UCSD-AML1 (cell line): ENCODE results near the gene CGB8.
"Not testable (repeated sequence)": the region's sequence is repeated elsewhere in the genome, so short reads cannot be mapped to it uniquely, and the experiment has no call there.

ENCODE experiments used
- DNase-seq: peaks from one replicate; lab custom pipeline; 2025; ENCODE audit not compliant: unreplicated experiment; lab: John Stamatoyannopoulos, UW

CGB8 gene

GRCh38 chr19:49065905-49066512, 17.1 kb upstream of the CGB8 start:
- DNase-seq, result no peak

DNA sequence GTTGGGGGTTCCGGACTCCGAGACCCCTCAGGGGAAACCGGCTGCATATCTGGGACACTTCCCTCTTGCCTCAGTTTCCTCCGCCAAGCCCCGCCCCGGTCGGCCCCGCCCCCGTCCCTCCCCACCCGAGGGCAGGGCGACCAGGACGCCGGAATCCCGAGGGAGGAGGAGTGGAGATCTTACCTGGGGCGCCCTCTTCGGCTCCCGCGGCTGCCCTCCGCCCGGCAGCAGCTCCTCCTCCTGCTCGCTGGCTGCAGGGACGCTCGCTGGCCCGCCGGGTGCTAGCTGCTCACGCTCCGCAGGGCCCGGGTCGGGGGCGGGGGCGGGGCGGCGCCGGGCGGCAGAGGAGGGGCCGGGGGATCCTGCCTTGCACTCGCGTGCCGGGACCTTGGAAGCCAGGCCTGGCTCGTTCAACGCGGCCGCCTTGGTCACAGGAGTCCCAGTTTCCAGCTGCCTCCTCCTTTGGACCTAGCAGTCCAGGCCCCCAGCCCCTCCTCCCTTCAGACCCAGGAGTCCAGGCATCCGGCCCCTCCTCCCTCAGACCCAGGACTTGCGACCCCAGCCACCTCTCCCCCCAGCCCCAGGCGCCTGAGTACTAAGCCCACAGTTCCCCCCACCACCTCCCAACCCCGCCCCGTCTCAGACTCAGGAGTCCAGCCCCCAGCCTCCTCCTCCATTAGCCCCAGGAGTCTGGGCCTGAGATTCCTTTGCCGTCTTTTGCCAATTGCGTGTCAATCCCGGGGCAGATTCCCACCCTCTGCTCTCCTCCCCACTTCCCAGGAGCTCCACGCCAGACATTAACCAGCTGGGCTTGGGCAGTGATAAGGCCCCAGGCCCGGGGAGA, 16.1 kb upstream of the CGB8 start, which contains the start of gene NTF4:
Gene NTF4 (minus strand): TSS at position 51 of the 844 bp plus-strand sequence. CDS start 2,821 bp downstream, outside the sequence.
- DNase-seq, result no peak

- DNase-seq, result no peak
Measured at GRCh38 chr19:49064029-49064629, 15.2 kb upstream of the CGB8 start.

GRCh38 chr19:49061445-49061844, 12.5 kb upstream of the CGB8 start:
- no peak for DNase-seq

DNA sequence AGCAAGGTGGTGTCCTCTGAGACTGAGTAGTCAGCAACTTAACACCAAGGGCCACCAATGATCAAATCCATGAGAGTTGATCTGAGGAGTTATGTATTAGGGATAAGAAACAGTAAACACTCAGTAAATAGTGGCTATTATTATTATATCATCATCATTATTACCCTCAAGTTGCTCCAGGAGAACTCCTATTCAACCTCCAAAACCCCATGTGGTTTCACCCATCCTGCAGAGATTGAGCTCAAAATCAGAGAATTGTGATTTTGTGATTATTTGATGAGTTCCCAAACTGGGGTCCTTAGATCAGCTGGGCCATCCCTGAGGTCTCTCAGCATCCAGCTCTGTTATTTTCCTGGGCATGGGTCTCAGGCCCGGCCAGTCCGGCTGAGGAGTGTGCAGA, 12.1 kb upstream of the CGB8 start:
- no peak for DNase-seq

DNA sequence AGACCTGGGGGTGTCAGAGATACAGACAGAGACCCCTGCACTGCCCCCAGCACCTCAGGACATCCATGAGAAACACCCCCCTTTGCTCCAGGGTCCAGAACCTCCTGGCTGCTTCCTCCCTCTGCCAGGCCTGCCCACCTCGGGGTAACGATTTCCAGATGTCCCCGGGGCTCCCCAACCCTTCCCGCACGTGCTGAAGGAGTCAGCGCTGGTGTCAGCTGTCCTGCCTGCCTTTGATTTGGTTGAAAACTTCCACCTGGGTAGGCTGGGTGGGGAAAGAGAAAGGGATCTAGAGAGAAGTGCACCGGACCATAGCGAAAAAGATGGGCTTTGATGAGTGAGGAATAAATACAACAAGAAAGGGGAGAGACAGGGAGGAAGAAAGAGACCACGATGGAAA, 10.1 kb upstream of the CGB8 start:
- DNase-seq, result no peak

DNA sequence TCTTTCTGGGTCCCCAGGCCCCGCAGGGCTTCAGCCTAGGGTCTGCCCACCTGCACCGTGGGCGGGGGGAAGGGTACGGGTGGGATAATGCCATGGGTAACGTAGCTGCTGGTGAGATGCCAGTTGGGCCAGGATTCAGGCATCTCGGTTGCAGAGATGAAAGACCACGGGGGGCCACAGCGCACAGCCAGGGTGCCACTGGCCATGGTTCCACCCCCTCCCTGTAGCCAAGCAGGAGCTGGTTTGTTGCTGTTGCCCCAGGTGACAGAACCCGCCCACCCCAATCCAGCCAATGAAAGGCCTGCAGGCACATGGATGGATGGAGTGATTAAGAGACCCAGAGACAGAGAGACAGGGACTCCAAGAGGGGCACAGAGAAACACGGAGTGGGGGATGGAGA, 9.7 kb upstream of the CGB8 start:
- no peak for DNase-seq

DNA sequence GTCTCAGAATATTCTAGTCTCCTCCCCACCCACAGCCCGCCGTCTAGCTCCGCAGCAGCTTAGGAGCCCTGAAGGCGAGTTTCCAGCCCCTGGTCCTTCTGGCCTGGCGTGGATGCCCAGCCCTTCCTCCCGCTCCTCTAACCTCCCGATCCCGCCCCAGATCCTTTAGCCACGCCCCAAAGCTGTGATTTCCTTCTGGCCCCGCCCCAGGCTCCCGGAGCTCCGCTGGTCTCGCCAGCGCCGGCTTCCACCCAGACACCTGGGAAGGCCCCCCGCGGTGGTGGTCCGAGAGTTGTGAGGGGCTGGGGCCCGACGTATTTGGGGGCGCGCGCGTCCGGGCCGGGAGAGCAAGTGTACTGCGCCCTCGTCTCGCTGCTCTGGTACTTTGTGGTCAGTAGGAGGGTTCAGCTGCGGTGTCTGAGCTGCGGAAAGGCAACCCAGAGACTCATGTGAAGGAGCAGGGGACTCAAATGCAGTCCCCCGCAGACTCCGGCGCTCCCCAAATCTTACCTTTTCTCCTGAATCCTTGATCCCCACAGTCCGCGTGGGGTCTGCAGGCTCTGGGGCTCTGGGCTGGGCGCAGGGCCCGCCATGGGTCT, 8.8 kb upstream of the CGB8 start, which contains the start of gene CGB7:
Gene CGB7 (minus strand): TSS at position 114 of the 599 bp plus-strand sequence. CDS start 2,374 bp downstream, outside the sequence.
- no peak for DNase-seq

- DNase-seq, result not testable (repeated sequence)
Measured at GRCh38 chr19:49056902-49057596, 8.1 kb upstream of the CGB8 start.

- DNase-seq, result peak; percentile 65
Measured at GRCh38 chr19:49056101-49056901, 7.4 kb upstream of the CGB8 start.

- not testable (repeated sequence) for DNase-seq
Measured at GRCh38 chr19:49050376-49051033, 1.6 kb upstream of the CGB8 start.

DNA sequence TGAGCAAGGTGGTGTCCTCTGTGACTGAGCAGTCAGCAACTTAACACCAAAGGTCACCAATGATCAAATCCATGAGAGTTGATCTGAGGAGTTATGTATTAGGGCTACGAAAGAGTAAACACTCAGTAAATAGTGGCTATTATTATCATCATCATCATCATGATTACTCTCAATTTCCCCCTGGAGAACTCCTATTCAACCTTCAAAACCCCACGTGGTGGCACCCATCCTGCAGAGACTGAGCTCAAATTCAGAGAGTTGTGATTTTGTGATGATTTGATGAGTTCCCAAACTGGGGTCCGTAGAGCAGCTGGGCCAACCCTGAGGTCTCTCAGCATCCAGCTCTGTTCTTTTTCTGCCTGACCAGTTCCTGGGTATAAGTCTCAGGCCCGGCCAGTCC, 923 bp upstream of the CGB8 start:
- not testable (repeated sequence) for DNase-seq

DNA sequence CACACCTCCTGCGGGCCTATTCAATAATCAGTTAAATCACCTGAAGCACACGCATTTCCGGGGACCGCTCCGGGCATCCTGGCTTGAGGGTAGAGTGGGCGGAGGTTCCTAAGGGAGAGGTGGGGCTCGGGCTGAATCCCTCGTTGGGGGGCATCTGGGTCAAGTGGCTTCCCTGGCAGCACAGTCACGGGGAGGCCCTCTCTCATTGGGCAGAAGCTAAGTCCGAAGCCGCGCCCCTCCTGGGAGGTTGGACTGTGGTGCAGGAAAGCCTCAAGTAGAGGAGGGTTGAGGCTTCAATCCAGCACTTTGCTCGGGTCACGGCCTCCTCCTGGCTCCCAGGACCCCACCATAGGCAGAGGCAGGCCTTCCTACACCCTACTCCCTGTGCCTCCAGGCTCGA, 5.4 kb downstream of the CGB8 start, which contains the start of gene CGB5:
Gene CGB5 (plus strand): TSS at position 301 of the 400 bp plus-strand sequence. CDS start 362 bp downstream, outside the sequence.
- DNase-seq, result not testable (repeated sequence)

DNA sequence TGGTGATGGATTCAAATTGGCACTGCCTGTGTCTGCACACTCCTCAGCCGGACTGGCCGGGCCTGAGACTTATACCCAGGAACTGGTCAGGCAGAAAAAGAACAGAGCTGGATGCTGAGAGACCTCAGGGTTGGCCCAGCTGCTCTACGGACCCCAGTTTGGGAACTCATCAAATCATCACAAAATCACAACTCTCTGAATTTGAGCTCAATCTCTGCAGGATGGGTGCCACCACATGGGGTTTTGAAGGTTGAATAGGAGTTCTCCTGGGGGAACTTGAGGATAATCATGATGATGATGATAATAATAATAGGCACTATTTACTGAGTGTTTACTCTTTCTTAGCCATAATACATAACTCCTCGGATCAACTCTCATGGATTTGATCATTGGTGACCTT, 6.2 kb downstream of the CGB8 start:
- not testable (repeated sequence) for DNase-seq

DNA sequence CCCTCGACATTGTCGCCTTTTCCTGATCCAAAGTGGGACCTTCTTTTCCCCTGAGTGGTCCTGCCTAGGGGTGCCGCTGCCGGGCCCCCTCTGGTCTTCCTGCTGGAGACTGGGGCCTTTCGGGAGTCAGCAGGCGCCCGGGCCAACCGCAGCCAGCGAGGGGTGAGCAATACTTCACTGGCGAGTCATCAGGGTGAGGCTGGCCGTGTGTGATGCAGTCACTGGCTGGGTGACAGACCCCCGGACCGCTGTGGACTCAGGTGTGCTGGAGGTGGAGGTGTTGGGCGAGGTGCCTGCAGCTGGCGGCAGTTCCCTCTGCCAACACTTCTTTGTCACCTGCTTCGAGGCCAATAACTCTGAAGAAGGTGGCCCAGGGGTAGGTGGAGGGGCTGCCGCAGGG, 6.7 kb downstream of the CGB8 start:
- DNase-seq, result no peak

- not testable (repeated sequence) for DNase-seq
Measured at GRCh38 chr19:49039736-49040135, 9.2 kb downstream of the CGB8 start.

GRCh38 chr19:49038557-49039276, 10.2 kb downstream of the CGB8 start:
- not testable (repeated sequence) for DNase-seq

- not testable (repeated sequence) for DNase-seq
Measured at GRCh38 chr19:49038111-49038510, 10.8 kb downstream of the CGB8 start.

GRCh38 chr19:49036815-49037214, 12.1 kb downstream of the CGB8 start, which contains the start of gene CGB1:
TSS of gene CGB1 (minus strand) at chr19:49036895. CDS start at chr19:49036711, 184 bp downstream.
- peak; percentile 28 for DNase-seq
